Right lobe of liver (tissue), 4 donors: ENCODE data around the gene PPDPF.

Experiments used
- CTCF ChIP-seq, 4 donors: fragments of 200-600 bp in 3 of 4; fragments of 450-650 bp in 1 of 4; IDR thresholded peaks; one replicate each; pipeline versions ENCODE4 v1.5.1 to v1.8.0; 2016 to 2022; ENCODE audit warnings: antibody characterized with exemption in 4 of 4, mild to moderate bottlenecking in 2 of 4
- POLR2A ChIP-seq: fragments of 450-650 bp; IDR thresholded peaks from one replicate; pipeline ENCODE4 v1.6.1; 2017; ENCODE audit warnings: antibody characterized with exemption, mild to moderate bottlenecking
- donor health status: DM: no; HTN: no; CAD: no.
- donor health status: DM: no; HTN: no; CAD: no.
- donor health status: DM: no; HTN: yes; CAD: no.

- TF ChIP-seq CTCF (IDR thresholded peaks at IDR 0.05), result no peak
- no peak for TF ChIP-seq POLR2A
Measured at GRCh38 chr20:63509088-63509564, 11.4 kb upstream of the PPDPF start.
